Activated naive CD4-positive, alpha-beta T cell treated with anti-CD3 and anti-CD28 coated beads, Interleukin-2, amount 50 U/mL, for 16 hours (primary cell): ENCODE measurements around the gene FXR2.
"Not testable (repeated sequence)": the region's sequence is repeated elsewhere in the genome, so short reads cannot be mapped to it uniquely, and the experiment has no call there.

Source experiments
- DNase-seq: peaks from one replicate; pipeline ENCODE4 v3.0.0-alpha.2; 2020

FXR2 gene

GRCh38 chr17:7614425-7615264, at the start of gene FXR2:
TSS of gene FXR2 (minus strand) at chr17:7614897. CDS start at chr17:7614532, 365 bp downstream.
- DNase-seq = peak; percentile 99

GRCh38 chr17:7656958-7657609, 42.4 kb upstream of the FXR2 start:
- DNase-seq = no peak

GRCh38 chr17:7655541-7655840, 40.8 kb upstream of the FXR2 start:
- no peak for DNase-seq

- no peak for DNase-seq
These were observed 40.3 kb upstream of the FXR2 start for GRCh38 chr17:7654832-7655540.

- no peak for DNase-seq
These were observed 38.0 kb upstream of the FXR2 start for GRCh38 chr17:7652388-7653356.

- no peak for DNase-seq
These were observed 37.1 kb upstream of the FXR2 start for GRCh38 chr17:7651665-7652387.

GRCh38 chr17:7651097-7651664, 36.5 kb upstream of the FXR2 start:
- DNase-seq = no peak

- DNase-seq = peak; percentile 74
These were observed 35.9 kb upstream of the FXR2 start, which contains the start of gene ATP1B2 for GRCh38 chr17:7650509-7651096. TSS of gene ATP1B2 (plus strand) at chr17:7650926. CDS start at chr17:7651519, 593 bp downstream.

GRCh38 chr17:7647018-7647417, 32.3 kb upstream of the FXR2 start:
- DNase-seq = no peak

- DNase-seq = no peak
These were observed 31.8 kb upstream of the FXR2 start for GRCh38 chr17:7646457-7646856.

GRCh38 chr17:7644775-7645174, 30.1 kb upstream of the FXR2 start:
- no peak for DNase-seq

- DNase-seq = not testable (repeated sequence)
These were observed 26.9 kb upstream of the FXR2 start for GRCh38 chr17:7641635-7642034.

- no peak for DNase-seq
These were observed 26.1 kb upstream of the FXR2 start for GRCh38 chr17:7640783-7641182.

GRCh38 chr17:7636163-7636562, 21.5 kb upstream of the FXR2 start:
- no peak for DNase-seq

- no peak for DNase-seq
These were observed 19.7 kb upstream of the FXR2 start for GRCh38 chr17:7634384-7634783.

GRCh38 chr17:7633093-7633492, 18.4 kb upstream of the FXR2 start:
- DNase-seq = no peak

- DNase-seq = no peak
These were observed 17.8 kb upstream of the FXR2 start for GRCh38 chr17:7632492-7632894.

- DNase-seq = no peak
These were observed 17.0 kb upstream of the FXR2 start for GRCh38 chr17:7631398-7632380.

- DNase-seq = no peak
These were observed 15.4 kb upstream of the FXR2 start, which contains the start of gene SHBG for GRCh38 chr17:7629939-7630571. TSS of gene SHBG (plus strand) at chr17:7630135. CDS start at chr17:7630173, 38 bp downstream.
